ENCODE measurements around the gene BATF2. TPM values are rescaled to one million over a fixed set of nuclear protein-coding genes. Genes with fewer than 3 reads are reported as not detected.
A peak's percentile ranks its signal among the peaks of the same experiment; 100 is the strongest.

Gene BATF2
- total and polyA plus RNA-seq, 9 of the 15 experiments (the other 6 are each of a cell fraction or from before 2014, with no cell fraction given): 1.7 to 8.9 (median 6.4) TPM

DNA sequence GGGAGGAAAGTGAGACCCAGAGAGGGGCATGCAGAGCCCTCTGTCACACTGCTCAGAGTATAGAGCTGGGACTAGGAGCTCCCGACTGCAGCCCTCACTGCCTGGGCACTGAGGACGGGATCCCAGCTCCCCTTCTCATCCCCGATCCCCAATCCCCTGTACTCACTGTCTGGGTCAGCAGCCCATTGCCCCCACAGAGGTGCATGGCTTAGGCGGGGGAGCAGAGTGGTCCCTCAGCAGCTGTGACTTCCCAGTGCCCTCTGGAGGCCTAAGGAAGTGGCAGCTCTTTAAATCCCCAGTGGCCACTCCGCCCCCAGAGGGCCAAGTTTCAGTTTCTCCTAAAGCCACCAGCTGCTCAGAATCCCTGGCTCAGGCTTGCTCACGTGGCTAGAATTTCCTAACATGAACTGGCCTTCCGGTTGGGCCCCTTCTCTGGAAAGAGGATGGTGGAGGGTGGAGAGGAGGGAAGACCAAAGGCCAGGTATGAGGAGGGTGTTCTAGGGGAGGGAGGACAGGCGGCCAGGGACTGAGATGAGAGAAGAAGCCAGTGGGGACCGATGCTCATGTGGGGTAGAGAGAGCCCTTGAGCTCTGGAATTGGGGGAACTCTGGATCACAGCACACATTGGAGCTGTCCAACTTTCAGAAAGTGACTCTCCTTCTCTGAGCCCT, at the start of gene BATF2 (continued):
- TF ChIP-seq ZC3H4 (CRISPR knock-in tag; IDR thresholded peaks at IDR 0.05; ENCODE audit: borderline replicate concordance): no peak
- TF ChIP-seq NBN (IDR thresholded peaks at IDR 0.05; ENCODE audit: low read depth): peak; percentile 18; the same call in 1 of the 2 replicates
- TF ChIP-seq MCM3 (IDR thresholded peaks at IDR 0.05): no peak
- TF ChIP-seq SUPT5H (IDR thresholded peaks at IDR 0.05): peak; percentile 48; the same call in 1 of the 2 replicates
- no peak for TF ChIP-seq ZNF57 (CRISPR knock-in tag; IDR thresholded peaks at IDR 0.05)
- peak; percentile 48 for TF ChIP-seq KDM5B (IDR thresholded peaks at IDR 0.05; ENCODE audit: insufficient replicate concordance, low read depth, low read length)
- TF ChIP-seq SRSF7 (optimal IDR thresholded peaks at IDR 0.05; ENCODE audit: low read depth, low read length): no peak
- TF ChIP-seq, protein P1, sequence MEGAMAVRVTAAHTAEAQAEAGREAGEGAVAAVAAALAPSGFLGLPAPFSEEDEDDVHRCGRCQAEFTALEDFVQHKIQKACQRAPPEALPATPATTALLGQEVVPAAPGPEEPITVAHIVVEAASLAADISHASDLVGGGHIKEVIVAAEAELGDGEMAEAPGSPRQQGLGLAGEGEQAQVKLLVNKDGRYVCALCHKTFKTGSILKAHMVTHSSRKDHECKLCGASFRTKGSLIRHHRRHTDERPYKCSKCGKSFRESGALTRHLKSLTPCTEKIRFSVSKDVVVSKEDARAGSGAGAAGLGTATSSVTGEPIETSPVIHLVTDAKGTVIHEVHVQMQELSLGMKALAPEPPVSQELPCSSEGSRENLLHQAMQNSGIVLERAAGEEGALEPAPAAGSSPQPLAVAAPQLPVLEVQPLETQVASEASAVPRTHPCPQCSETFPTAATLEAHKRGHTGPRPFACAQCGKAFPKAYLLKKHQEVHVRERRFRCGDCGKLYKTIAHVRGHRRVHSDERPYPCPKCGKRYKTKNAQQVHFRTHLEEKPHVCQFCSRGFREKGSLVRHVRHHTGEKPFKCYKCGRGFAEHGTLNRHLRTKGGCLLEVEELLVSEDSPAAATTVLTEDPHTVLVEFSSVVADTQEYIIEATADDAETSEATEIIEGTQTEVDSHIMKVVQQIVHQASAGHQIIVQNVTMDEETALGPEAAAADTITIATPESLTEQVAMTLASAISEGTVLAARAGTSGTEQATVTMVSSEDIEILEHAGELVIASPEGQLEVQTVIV (CRISPR knock-in tag; IDR thresholded peaks at IDR 0.05; ENCODE audit: borderline replicate concordance): no peak
- peak; percentile 58; the same call in 1 of the 2 replicates for TF ChIP-seq MXI1 (IDR thresholded peaks at IDR 0.05; ENCODE audit: low read depth, low read length)
- no peak for TF ChIP-seq RBM34 (IDR thresholded peaks at IDR 0.05; ENCODE audit: borderline replicate concordance, insufficient read depth, low read length)
- TF ChIP-seq, protein P2, sequence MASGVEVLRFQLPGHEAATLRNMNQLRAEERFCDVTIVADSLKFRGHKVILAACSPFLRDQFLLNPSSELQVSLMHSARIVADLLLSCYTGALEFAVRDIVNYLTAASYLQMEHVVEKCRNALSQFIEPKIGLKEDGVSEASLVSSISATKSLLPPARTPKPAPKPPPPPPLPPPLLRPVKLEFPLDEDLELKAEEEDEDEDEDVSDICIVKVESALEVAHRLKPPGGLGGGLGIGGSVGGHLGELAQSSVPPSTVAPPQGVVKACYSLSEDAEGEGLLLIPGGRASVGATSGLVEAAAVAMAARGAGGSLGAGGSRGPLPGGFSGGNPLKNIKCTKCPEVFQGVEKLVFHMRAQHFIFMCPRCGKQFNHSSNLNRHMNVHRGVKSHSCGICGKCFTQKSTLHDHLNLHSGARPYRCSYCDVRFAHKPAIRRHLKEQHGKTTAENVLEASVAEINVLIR (CRISPR knock-in tag; IDR thresholded peaks at IDR 0.05): no peak
- TF ChIP-seq, protein P3, sequence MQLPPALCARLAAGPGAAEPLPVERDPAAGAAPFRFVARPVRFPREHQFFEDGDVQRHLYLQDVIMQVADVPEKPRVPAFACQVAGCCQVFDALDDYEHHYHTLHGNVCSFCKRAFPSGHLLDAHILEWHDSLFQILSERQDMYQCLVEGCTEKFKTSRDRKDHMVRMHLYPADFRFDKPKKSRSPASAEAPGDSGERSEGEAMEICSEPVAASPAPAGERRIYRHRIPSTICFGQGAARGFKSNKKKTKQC (CRISPR knock-in tag; IDR thresholded peaks at IDR 0.05): no peak
- 0 out of 2 replicates have a peak, but pooled peaks have one; percentile 45 for TF ChIP-seq CXXC5 (CRISPR knock-in tag; IDR thresholded peaks at IDR 0.05)
- TF ChIP-seq KAT8 (IDR thresholded peaks at IDR 0.05; ENCODE audit: low read depth): no peak
- TF ChIP-seq HSF4 (CRISPR knock-in tag; IDR thresholded peaks at IDR 0.05; ENCODE audit: borderline replicate concordance): no peak
- no peak for TF ChIP-seq GTF2E2 (tag; IDR thresholded peaks at IDR 0.05)
- TF ChIP-seq, protein P4, sequence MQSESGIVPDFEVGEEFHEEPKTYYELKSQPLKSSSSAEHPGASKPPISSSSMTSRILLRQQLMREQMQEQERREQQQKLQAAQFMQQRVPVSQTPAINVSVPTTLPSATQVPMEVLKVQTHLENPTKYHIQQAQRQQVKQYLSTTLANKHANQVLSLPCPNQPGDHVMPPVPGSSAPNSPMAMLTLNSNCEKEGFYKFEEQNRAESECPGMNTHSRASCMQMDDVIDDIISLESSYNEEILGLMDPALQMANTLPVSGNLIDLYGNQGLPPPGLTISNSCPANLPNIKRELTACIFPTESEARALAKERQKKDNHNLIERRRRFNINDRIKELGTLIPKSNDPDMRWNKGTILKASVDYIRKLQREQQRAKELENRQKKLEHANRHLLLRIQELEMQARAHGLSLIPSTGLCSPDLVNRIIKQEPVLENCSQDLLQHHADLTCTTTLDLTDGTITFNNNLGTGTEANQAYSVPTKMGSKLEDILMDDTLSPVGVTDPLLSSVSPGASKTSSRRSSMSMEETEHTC (IDR thresholded peaks at IDR 0.05): no peak
- 0 out of 2 replicates have a peak, but pooled peaks have one; percentile 27 for TF ChIP-seq KLF16 (IDR thresholded peaks at IDR 0.05)
- TF ChIP-seq, protein P5, sequence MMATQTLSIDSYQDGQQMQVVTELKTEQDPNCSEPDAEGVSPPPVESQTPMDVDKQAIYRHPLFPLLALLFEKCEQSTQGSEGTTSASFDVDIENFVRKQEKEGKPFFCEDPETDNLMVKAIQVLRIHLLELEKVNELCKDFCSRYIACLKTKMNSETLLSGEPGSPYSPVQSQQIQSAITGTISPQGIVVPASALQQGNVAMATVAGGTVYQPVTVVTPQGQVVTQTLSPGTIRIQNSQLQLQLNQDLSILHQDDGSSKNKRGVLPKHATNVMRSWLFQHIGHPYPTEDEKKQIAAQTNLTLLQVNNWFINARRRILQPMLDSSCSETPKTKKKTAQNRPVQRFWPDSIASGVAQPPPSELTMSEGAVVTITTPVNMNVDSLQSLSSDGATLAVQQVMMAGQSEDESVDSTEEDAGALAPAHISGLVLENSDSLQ (IDR thresholded peaks at IDR 0.05): no peak
- TF ChIP-seq SOX6 (IDR thresholded peaks at IDR 0.05): peak; percentile 41
- TF ChIP-seq ZNF431 (CRISPR knock-in tag; IDR thresholded peaks at IDR 0.05): 0 out of 2 replicates have a peak, but pooled peaks have one; percentile 32
- no peak for TF ChIP-seq FOXM1 (IDR thresholded peaks at IDR 0.05; ENCODE audit: low read depth)
- no peak for TF ChIP-seq FOXM1 (CRISPR knock-in tag; IDR thresholded peaks at IDR 0.05; ENCODE audit: low read depth)
- 0 out of 2 replicates have a peak, but pooled peaks have one; percentile 17 for TF ChIP-seq CREM (IDR thresholded peaks at IDR 0.05; ENCODE audit: low read depth)
